Fibroblast of villous mesenchyme (primary cell): ENCODE measurements around the gene RFPL3. TPM values are rescaled to one million over a fixed set of nuclear protein-coding genes. Genes with fewer than 3 reads are reported as not detected.
"Not testable (repeated sequence)": the region's sequence is repeated elsewhere in the genome, so short reads cannot be mapped to it uniquely, and the experiment has no call there.

Experiments used
- DNase-seq: peaks from one replicate; pipeline ENCODE4 v3.0.0-alpha.2; 2010; ENCODE audit warnings: low read depth
- H3K4me3 ChIP-seq: 2 replicates; pipeline ENCODE4 v1.5.1; 2011; ENCODE audit warnings: low read depth, mild to moderate bottlenecking, low read length
- CTCF ChIP-seq: IDR thresholded peaks from 2 replicates; pipeline ENCODE4 v1.5.1; 2012; ENCODE audit warnings: low read depth, mild to moderate bottlenecking, low read length; ENCODE audit not compliant: insufficient read depth
- total RNA-seq: library from RNA; depleted of rRNA; stranded (reverse); fragments of >200 nt; gene quantifications from 2 replicates; pipeline ENCODE4 v1.2.3, GENCODE V29; 2012

The RFPL3 gene
- total RNA-seq, 1 donor = not detected

GRCh38 chr22:32352681-32353080 lies 5.0 kb upstream of the RFPL3 start:
- no peak for TF ChIP-seq CTCF
- no peak for DNase-seq

GRCh38 chr22:32353292-32353691 lies 4.4 kb upstream of the RFPL3 start:
- H3K4me3 ChIP-seq = no peak overlapping the region
- DNase-seq = no peak
- no peak for TF ChIP-seq CTCF

More at GRCh38 chr22:32352681-32353080, 5.0 kb upstream of the RFPL3 start:
- no peak overlapping the region for H3K4me3 ChIP-seq

GRCh38 chr22:32353840-32354239 lies 3.8 kb upstream of the RFPL3 start:
- DNase-seq = no peak
- no peak overlapping the region for H3K4me3 ChIP-seq
- no peak for TF ChIP-seq CTCF

- no peak for TF ChIP-seq CTCF
- no peak overlapping the region for H3K4me3 ChIP-seq
- peak; percentile 3 for DNase-seq
These were observed 3.0 kb upstream of the RFPL3 start for GRCh38 chr22:32354360-32355351.

- no peak overlapping the region for H3K4me3 ChIP-seq
- TF ChIP-seq CTCF = no peak
- no peak for DNase-seq
These were observed 1.9 kb upstream of the RFPL3 start for GRCh38 chr22:32355760-32356159.

- H3K4me3 ChIP-seq, DNase-seq: not testable (repeated sequence)
These were observed 2.4 kb downstream of the RFPL3 start for GRCh38 chr22:32360096-32360495.

GRCh38 chr22:32361257-32361656 lies 3.6 kb downstream of the RFPL3 start:
- DNase-seq = no peak
- no peak for TF ChIP-seq CTCF
- no peak overlapping the region for H3K4me3 ChIP-seq
